ENCODE results near the gene GTF2IRD1.
"Not testable (repeated sequence)": the region's sequence is repeated elsewhere in the genome, so short reads cannot be mapped to it uniquely, and the experiment has no call there.

GTF2IRD1 gene

DNA sequence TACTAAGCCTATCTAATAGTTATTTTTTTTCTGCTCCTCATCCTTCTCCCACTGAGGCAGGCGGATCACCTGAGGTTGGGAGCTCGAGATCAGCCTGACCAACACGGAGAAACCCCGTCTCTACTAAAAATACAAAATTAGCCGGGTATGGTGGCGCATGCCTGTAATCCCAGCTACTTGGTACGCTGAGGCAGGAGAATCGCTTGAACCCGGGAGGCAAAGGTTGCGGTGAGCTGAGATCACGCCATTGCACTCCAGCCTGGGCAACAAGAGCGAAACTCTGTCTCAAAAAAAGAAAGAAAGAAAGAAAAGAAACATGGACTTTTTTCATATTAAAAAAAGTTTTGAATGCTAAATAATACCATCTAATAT lies 197.4 kb downstream of the GTF2IRD1 start:
- not testable (repeated sequence) for H3K9me3 Mint-ChIP-seq; H3K36me3 Mint-ChIP-seq (ENCODE audit: low read depth); H3K27me3 Mint-ChIP-seq (ENCODE audit: low read depth)
- Mint-ChIP-seq H3K27ac (peak overlapping the region; percentile 92), H3K4me3 (peak overlapping the region; percentile 80), H3K4me1 (ENCODE audit: low read depth) (peaks cover 26% of the 10 kb centered on the region)

Measured in T-helper 1 cell treated with Interleukin-12 subunit alpha and Interleukin-12 subunit beta and Interleukin-4 antibody, amounts not matched to agents 30 μg/mL and 1 μg/mL, for 36 hours (primary cell).